GM23248 (cell line): ENCODE data around the gene EXOC3L2. TPM values are rescaled to one million over a fixed set of nuclear protein-coding genes. Genes with fewer than 3 reads are reported as not detected.
A peak's percentile ranks its signal among the peaks of the same experiment; 100 is the strongest.

ENCODE experiments used
- DNase-seq: peaks from one replicate; pipeline ENCODE4 v3.0.0-alpha.2; 2015
- H2AFZ ChIP-seq: fragments of 200-600 bp; sonication (generic); 2 replicates; pipeline ENCODE4 v1.6.1; 2016; ENCODE audit warnings: antibody characterized with exemption
- H3F3A ChIP-seq: fragments of 200-600 bp; sonication (generic); 2 replicates; pipeline ENCODE4 v1.6.1; 2016; ENCODE audit warnings: mild to moderate bottlenecking, antibody characterized with exemption, mixed run types; ENCODE audit not compliant: insufficient read depth
- H3K27ac ChIP-seq: fragments of 200-600 bp; sonication (generic); 2 replicates; pipeline ENCODE4 v1.5.1; 2016; ENCODE audit warnings: mild to moderate bottlenecking
- H3K27me3 ChIP-seq: fragments of 200-600 bp; sonication (generic); replicated peaks from 2 replicates; pipeline ENCODE4 v1.6.1; 2016; ENCODE audit warnings: mild to moderate bottlenecking; ENCODE audit not compliant: insufficient read depth
- H3K36me3 ChIP-seq: fragments of 200-600 bp; sonication (generic); 2 replicates; pipeline ENCODE4 v1.6.1; 2016; ENCODE audit warnings: low read depth, mild to moderate bottlenecking
- H3K4me1 ChIP-seq: fragments of 200-600 bp; sonication (generic); 2 replicates; pipeline ENCODE4 v1.6.1; 2016; ENCODE audit warnings: mild to moderate bottlenecking; ENCODE audit not compliant: insufficient read depth
- H3K4me2 ChIP-seq: fragments of 200-600 bp; sonication (generic); one replicate; pipeline ENCODE4 v1.6.1; 2016; ENCODE audit warnings: mild to moderate bottlenecking; ENCODE audit not compliant: unreplicated experiment
- H3K4me3 ChIP-seq: fragments of 200-600 bp; sonication (generic); 2 replicates; pipeline ENCODE4 v1.5.1; 2016; ENCODE audit warnings: mild to moderate bottlenecking
- H3K79me2 ChIP-seq: fragments of 200-600 bp; sonication (generic); 2 replicates; pipeline ENCODE4 v1.6.1; 2016; ENCODE audit warnings: mild to moderate bottlenecking; ENCODE audit not compliant: insufficient read depth
- H3K9ac ChIP-seq: fragments of 200-600 bp; sonication (generic); 2 replicates; pipeline ENCODE4 v1.6.1; 2016; ENCODE audit warnings: mild to moderate bottlenecking
- H3K9me2 ChIP-seq: fragments of 200-600 bp; sonication (generic); 2 replicates; pipeline ENCODE4 v1.6.1; 2016; ENCODE audit warnings: mixed run types, mild to moderate bottlenecking, moderate library complexity; ENCODE audit not compliant: insufficient read depth
- H3K9me3 ChIP-seq: fragments of 200-600 bp; sonication (generic); one replicate; pipeline ENCODE4 v1.6.1; 2017; ENCODE audit warnings: low read depth
- H4K20me1 ChIP-seq: fragments of 200-600 bp; sonication (generic); 2 replicates; pipeline ENCODE4 v1.6.0; 2016; ENCODE audit not compliant: insufficient read depth
- EZH2 ChIP-seq: fragments of 200-600 bp; sonication (generic); IDR thresholded peaks from 2 replicates; pipeline ENCODE4 v1.6.1; 2018; ENCODE audit warnings: antibody characterized with exemption, mild to moderate bottlenecking; ENCODE audit not compliant: insufficient read depth, poor library complexity, severe bottlenecking
- EZH2phosphoT487 ChIP-seq: fragments of 200-600 bp; sonication (generic); IDR thresholded peaks from 2 replicates; pipeline ENCODE4 v1.6.1; 2018; ENCODE audit warnings: antibody characterized with exemption, moderate library complexity, mild to moderate bottlenecking, low read depth; ENCODE audit not compliant: insufficient read depth
- WGBS, 2 experiments: methylation state at CpG; one replicate each; pipeline ENCODE4 v1.1.6; 2015 to 2017; ENCODE audit warnings: low lambda C conversion rate in 2 of 2, low coverage in 1 of 2; ENCODE audit errors: missing lambda C conversion rate in 2 of 2; 5-methylcytosine and 5-hydroxymethylcytosine counted together
- in situ Hi-C: fragments of 300-500 bp; cut with MboI; formaldehyde crosslinking; loops from 2 replicates; pipeline ENCODE4 v1.15.0; 2020
- polyA plus RNA-seq: library from polyadenylated mRNA; unstranded; fragments of >200 nt; fragmentation: Nextera tagmentation; extraction: Ambion mirVana; gene quantifications from 2 replicates; pipeline ENCODE4 v1.2.1, GENCODE V29; 2016
- total RNA-seq: library from RNA; depleted of rRNA; stranded (reverse); fragments of >200 nt; shearing (Covaris generic); gene quantifications from 2 replicates; pipeline ENCODE4 v1.2.3, GENCODE V29; 2014

Gene EXOC3L2
- total and polyA plus RNA-seq, 2 experiments from 2014 or later, result not detected

- H3K27me3 ChIP-seq, result no peaks in the 10 kb centered on the region
- H3K79me2 ChIP-seq, result no peaks in the 10 kb centered on the region
- H2AFZ ChIP-seq, result no peak overlapping the region
- no peak overlapping the region for H3K4me2 ChIP-seq
- DNase-seq, result no peak
- no peak overlapping the region for H3K4me3 ChIP-seq
- no peak overlapping the region for H3K27ac ChIP-seq
- H3K9ac ChIP-seq, result no peak overlapping the region
- H3K4me1 ChIP-seq, result no peaks in the 10 kb centered on the region
- H3K36me3 ChIP-seq, result no peaks in the 10 kb centered on the region
- no peaks in the 10 kb centered on the region for H3F3A ChIP-seq
- no peaks in the 10 kb centered on the region for H4K20me1 ChIP-seq
- H3K9me2 ChIP-seq, result no peaks in the 10 kb centered on the region
- TF ChIP-seq EZH2phosphoT487, result no peak
- TF ChIP-seq EZH2, result no peak
- in situ Hi-C loops, result no loop called here
- no peaks in the 10 kb centered on the region for H3K9me3 ChIP-seq
- 75 to 83% methylated on average over 3 of the region's 3 CpGs for WGBS, 2 experiments
These were observed 38.9 kb downstream of the EXOC3L2 start for GRCh38 chr19:45206328-45206727.

GRCh38 chr19:45205810-45206209, 39.4 kb downstream of the EXOC3L2 start:
- Histone ChIP-seq H3F3A (no peaks in the 10 kb centered on the region), H3K9me3 (no peaks in the 10 kb centered on the region), H3K9me2 (no peaks in the 10 kb centered on the region), H4K20me1 (no peaks in the 10 kb centered on the region), H3K4me3 (no peak overlapping the region), H3K79me2 (no peaks in the 10 kb centered on the region), H2AFZ (no peak overlapping the region), H3K4me1 (no peaks in the 10 kb centered on the region), H3K4me2 (no peak overlapping the region), H3K9ac (no peak overlapping the region), H3K27me3 (no peaks in the 10 kb centered on the region), H3K27ac (no peak overlapping the region), H3K36me3 (no peaks in the 10 kb centered on the region)
- TF ChIP-seq EZH2 (no peak), EZH2phosphoT487 (no peak)
- no peak for DNase-seq
- in situ Hi-C loops, result no loop called here
- 74 to 75% methylated on average over 12 of the region's 12 CpGs for WGBS, 2 experiments

GRCh38 chr19:45202637-45203036, 42.6 kb downstream of the EXOC3L2 start:
- no peak overlapping the region for H3K27ac ChIP-seq
- H3K36me3 ChIP-seq, result no peaks in the 10 kb centered on the region
- no peak for DNase-seq
- H3K27me3 ChIP-seq, result no peaks in the 10 kb centered on the region
- H3K4me1 ChIP-seq, result no peaks in the 10 kb centered on the region
- H4K20me1 ChIP-seq, result no peaks in the 10 kb centered on the region
- no peak overlapping the region for H3K4me2 ChIP-seq
- H3K79me2 ChIP-seq, result no peaks in the 10 kb centered on the region
- no peak overlapping the region for H3K9ac ChIP-seq
- 92% methylated on average over 6 of the region's 6 CpGs for WGBS, 2 experiments
- no peak overlapping the region for H3K4me3 ChIP-seq
- H3K9me2 ChIP-seq, result no peaks in the 10 kb centered on the region
- TF ChIP-seq EZH2, result no peak
- TF ChIP-seq EZH2phosphoT487, result no peak
- no peaks in the 10 kb centered on the region for H3K9me3 ChIP-seq
- no peaks in the 10 kb centered on the region for H3F3A ChIP-seq
- in situ Hi-C loops, result no loop called here
- H2AFZ ChIP-seq, result no peak overlapping the region

GRCh38 chr19:45200568-45200967, 44.6 kb downstream of the EXOC3L2 start:
- H3K4me3 ChIP-seq, result no peak overlapping the region
- H3K9me3 ChIP-seq, result no peaks in the 10 kb centered on the region
- no peak overlapping the region for H2AFZ ChIP-seq
- no peaks in the 10 kb centered on the region for H3F3A ChIP-seq
- H3K9ac ChIP-seq, result no peak overlapping the region
- TF ChIP-seq EZH2phosphoT487 (no peak), EZH2 (no peak)
- H3K4me1 ChIP-seq, result peaks cover 4% of the 10 kb centered on the region; the same call in 1 of the 2 replicates
- no peaks in the 10 kb centered on the region for H3K9me2 ChIP-seq
- no peaks in the 10 kb centered on the region for H4K20me1 ChIP-seq
- no peaks in the 10 kb centered on the region for H3K79me2 ChIP-seq
- WGBS, 2 experiments, result 49 to 59% methylated on average over 4 of the region's 4 CpGs
- H3K27ac ChIP-seq, result no peak overlapping the region
- no peaks in the 10 kb centered on the region for H3K36me3 ChIP-seq
- no peak overlapping the region for H3K4me2 ChIP-seq
- peak; percentile 55 for DNase-seq
- no peaks in the 10 kb centered on the region for H3K27me3 ChIP-seq
- in situ Hi-C loops, result no loop called here

- Histone ChIP-seq H3K9ac (no peak overlapping the region), H3K27me3 (no peaks in the 10 kb centered on the region), H3K9me3 (no peaks in the 10 kb centered on the region), H2AFZ (no peak overlapping the region), H4K20me1 (no peaks in the 10 kb centered on the region), H3K27ac (peak overlapping the region; percentile 32; the same call in 1 of the 2 replicates), H3K36me3 (no peaks in the 10 kb centered on the region), H3K4me3 (no peak overlapping the region), H3K79me2 (no peaks in the 10 kb centered on the region), H3K4me1 (peaks cover 4% of the 10 kb centered on the region; the same call in 1 of the 2 replicates), H3K4me2 (no peak overlapping the region), H3F3A (no peaks in the 10 kb centered on the region), H3K9me2 (no peaks in the 10 kb centered on the region)
- peak; percentile 80 for DNase-seq
- TF ChIP-seq EZH2 (no peak), EZH2phosphoT487 (no peak)
- WGBS, 2 experiments, result 6 to 9% methylated on average over 6 of the region's 6 CpGs
- in situ Hi-C loops, result no loop called here
These were observed 49.4 kb downstream of the EXOC3L2 start for GRCh38 chr19:45195764-45196163.
